ENCODE data around the gene FOXJ1.

Gene FOXJ1

GRCh38 chr17:76103274-76104139, 37.5 kb downstream of the FOXJ1 start, which contains the start of gene EXOC7:
EXOC7 (minus strand) TSS chr17:76103787; CDS start chr17:76103692, 95 bp downstream.
- H3K9ac ChIP-seq (ENCODE audit: low read length) = peak within 1 kb of the TSS; percentile 72
- H3F3A ChIP-seq (ENCODE audit: insufficient read depth) = peaks cover 10% of the 10 kb centered on the region
- H3K9me2 ChIP-seq (replicated peaks; ENCODE audit: insufficient read depth, low read length) = no peaks in the 10 kb centered on the region
- peak within 1 kb of the TSS; percentile 60 for H2AFZ ChIP-seq (ENCODE audit: low read depth, low read length, severe bottlenecking)
- H3K27me3 ChIP-seq (ENCODE audit: low read length) = no peaks in the 10 kb centered on the region
- H3K27ac ChIP-seq (ENCODE audit: low read depth, low read length) = peak within 1 kb of the TSS; percentile 30; the same call in 1 of the 2 replicates
- peak within 1 kb of the TSS; percentile 64 for H3K4me2 ChIP-seq (ENCODE audit: low read depth, low read length, poor library complexity, severe bottlenecking)
- TF ChIP-seq EZH2phosphoT487 (conservative IDR thresholded peaks at IDR 0.05; ENCODE audit: low read length) = no peak
- no peak for TF ChIP-seq CTCF (IDR thresholded peaks at IDR 0.05; ENCODE audit: insufficient read depth, low read length, poor library complexity, severe bottlenecking)
- peaks cover 11% of the 10 kb centered on the region for H3K79me2 ChIP-seq (ENCODE audit: insufficient read depth, low read length)
- peak within 1 kb of the TSS; percentile 67 for H3K4me3 ChIP-seq (ENCODE audit: insufficient read depth, low read length, poor library complexity, severe bottlenecking)
- H3K9me3 ChIP-seq (ENCODE audit: insufficient read depth, low read length) = no peaks in the 10 kb centered on the region
- 0 out of 2 replicates have a peak, but pooled peaks cover 4% of the 10 kb centered on the region for H3K36me3 ChIP-seq (ENCODE audit: low read length)
- no peaks in the 10 kb centered on the region for H4K20me1 ChIP-seq (ENCODE audit: low read depth, low read length)

GRCh38 chr17:76102944-76103273, 38.1 kb downstream of the FOXJ1 start:
- H3F3A ChIP-seq (ENCODE audit: insufficient read depth) = peaks cover 10% of the 10 kb centered on the region
- no peaks in the 10 kb centered on the region for H4K20me1 ChIP-seq (ENCODE audit: low read depth, low read length)
- H3K9me2 ChIP-seq (replicated peaks; ENCODE audit: insufficient read depth, low read length) = no peaks in the 10 kb centered on the region
- H3K4me2 ChIP-seq (ENCODE audit: low read depth, low read length, poor library complexity, severe bottlenecking) = peak overlapping the region; percentile 64
- peak overlapping the region; percentile 67 for H3K4me3 ChIP-seq (ENCODE audit: insufficient read depth, low read length, poor library complexity, severe bottlenecking)
- H3K27me3 ChIP-seq (ENCODE audit: low read length) = no peaks in the 10 kb centered on the region
- H3K9ac ChIP-seq (ENCODE audit: low read length) = peak overlapping the region; percentile 72
- H2AFZ ChIP-seq (ENCODE audit: low read depth, low read length, severe bottlenecking) = peak overlapping the region; percentile 60
- 0 out of 2 replicates have a peak overlapping the region, but pooled peaks have one; percentile 30 for H3K27ac ChIP-seq (ENCODE audit: low read depth, low read length)
- no peaks in the 10 kb centered on the region for H3K9me3 ChIP-seq (ENCODE audit: insufficient read depth, low read length)
- H3K79me2 ChIP-seq (ENCODE audit: insufficient read depth, low read length) = peaks cover 11% of the 10 kb centered on the region
- TF ChIP-seq CTCF (IDR thresholded peaks at IDR 0.05; ENCODE audit: insufficient read depth, low read length, poor library complexity, severe bottlenecking) (no peak), EZH2phosphoT487 (conservative IDR thresholded peaks at IDR 0.05; ENCODE audit: low read length) (no peak)
- H3K36me3 ChIP-seq (ENCODE audit: low read length) = 0 out of 2 replicates have a peak, but pooled peaks cover 4% of the 10 kb centered on the region

GRCh38 chr17:76097716-76098295, 43.2 kb downstream of the FOXJ1 start:
- Histone ChIP-seq H3K4me2 (ENCODE audit: low read depth, low read length, poor library complexity, severe bottlenecking) (no peak overlapping the region), H3K9ac (ENCODE audit: low read length) (no peak overlapping the region), H3K4me3 (ENCODE audit: insufficient read depth, low read length, poor library complexity, severe bottlenecking) (no peak overlapping the region), H3K27ac (ENCODE audit: low read depth, low read length) (no peak overlapping the region), H2AFZ (ENCODE audit: low read depth, low read length, severe bottlenecking) (no peak overlapping the region), H3K9me3 (ENCODE audit: insufficient read depth, low read length) (no peaks in the 10 kb centered on the region), H4K20me1 (ENCODE audit: low read depth, low read length) (no peaks in the 10 kb centered on the region), H3F3A (ENCODE audit: insufficient read depth) (no peaks in the 10 kb centered on the region), H3K79me2 (ENCODE audit: insufficient read depth, low read length) (peaks cover 4% of the 10 kb centered on the region), H3K36me3 (ENCODE audit: low read length) (0 out of 2 replicates have a peak, but pooled peaks cover 4% of the 10 kb centered on the region), H3K9me2 (replicated peaks; ENCODE audit: insufficient read depth, low read length) (no peaks in the 10 kb centered on the region), H3K27me3 (ENCODE audit: low read length) (no peaks in the 10 kb centered on the region)
- no peak for TF ChIP-seq EZH2phosphoT487 (conservative IDR thresholded peaks at IDR 0.05; ENCODE audit: low read length)

Data from SU-DHL-6 (cell line).